Keratinocyte (primary cell): Measurements from ENCODE around the gene GNL3L. TPM values are rescaled to one million over a fixed set of nuclear protein-coding genes. Genes with fewer than 3 reads are reported as not detected.

Experiments used
- DNase-seq: peaks from one replicate; pipeline ENCODE4 v3.0.0-alpha.2; 2011; ENCODE audit warnings: low read depth, missing footprints, low spot score
- FAIRE-seq: peaks from 2 replicates; lab custom pipeline; 2011; peaks lifted over from hg19 to GRCh38; lab: Jason Lieb, UNC
- H2AFZ ChIP-seq: 2 replicates; pipeline ENCODE4 v1.6.0; 2012; ENCODE audit warnings: low read length, control low read depth, inconsistent platforms; ENCODE audit not compliant: control insufficient read depth
- H3K27ac ChIP-seq: 2 replicates; pipeline ENCODE4 v1.5.1; 2011; ENCODE audit warnings: low read length; ENCODE audit not compliant: control insufficient read depth, insufficient read depth
- H3K27me3 ChIP-seq: 3 replicates; pipeline ENCODE4 v1.6.0; 2011; ENCODE audit warnings: low read length; ENCODE audit not compliant: control insufficient read depth, insufficient read depth; ENCODE audit errors: extremely low read depth
- H3K36me3 ChIP-seq, 2 experiments: 2 replicates in 1 of 2; 3 replicates in 1 of 2; pipeline ENCODE4 v1.5.1; 2011; ENCODE audit warnings: low read length in 2 of 2, mild to moderate bottlenecking in 1 of 2; ENCODE audit not compliant: control insufficient read depth in 2 of 2, insufficient read depth in 2 of 2; ENCODE audit errors: extremely low read depth in 1 of 2
- H3K4me1 ChIP-seq: 3 replicates; pipeline ENCODE4 v1.5.1; 2011; ENCODE audit warnings: low read length; ENCODE audit not compliant: control insufficient read depth, insufficient read depth; ENCODE audit errors: extremely low read depth
- H3K4me2 ChIP-seq: 3 replicates; pipeline ENCODE4 v1.6.0; 2011; ENCODE audit warnings: low read depth, low read length; ENCODE audit not compliant: control insufficient read depth, insufficient read depth; ENCODE audit errors: extremely low read depth
- H3K4me3 ChIP-seq, 3 experiments: fragments of 200-600 bp in 1 of 3; sonication (generic) in 1 of 3; 2 replicates in 2 of 3; 3 replicates in 1 of 3; pipeline ENCODE4 v1.5.1; 2011 to 2016; ENCODE audit warnings: low read length in 3 of 3, mild to moderate bottlenecking in 3 of 3, control low read depth in 2 of 3, inconsistent platforms in 1 of 3, low read depth in 1 of 3, mixed read lengths in 1 of 3, mixed run types in 1 of 3, moderate library complexity in 1 of 3; ENCODE audit not compliant: control insufficient read depth in 2 of 3, insufficient read depth in 2 of 3; ENCODE audit errors: extremely low read depth in 1 of 3
- H3K79me2 ChIP-seq: 2 replicates; pipeline ENCODE4 v1.6.0; 2012; ENCODE audit warnings: low read length; ENCODE audit not compliant: control insufficient read depth, insufficient read depth
- H3K9ac ChIP-seq: 3 replicates; pipeline ENCODE4 v1.6.0; 2011; ENCODE audit warnings: low read length; ENCODE audit not compliant: control insufficient read depth, insufficient read depth; ENCODE audit errors: extremely low read depth
- H3K9me1 ChIP-seq: 3 replicates; pipeline ENCODE4 v1.6.0; 2011; ENCODE audit warnings: low read length; ENCODE audit not compliant: control insufficient read depth, insufficient read depth; ENCODE audit errors: extremely low read depth
- H3K9me3 ChIP-seq: 2 replicates; pipeline ENCODE4 v1.5.1; 2012; ENCODE audit warnings: low read depth, low read length; ENCODE audit not compliant: control insufficient read depth
- H4K20me1 ChIP-seq: 3 replicates; pipeline ENCODE4 v1.6.0; 2011; ENCODE audit warnings: low read length; ENCODE audit not compliant: control insufficient read depth, insufficient read depth; ENCODE audit errors: extremely low read depth
- EZH2 ChIP-seq: IDR thresholded peaks from one replicate; pipeline ENCODE4 v1.6.1; 2012; ENCODE audit warnings: inconsistent platforms, mild to moderate bottlenecking, low read length, moderate library complexity
- dilution Hi-C: fragments of 300-500 bp; cut with MboI; formaldehyde crosslinking; loops from one replicate; pipeline ENCODE4 v1.7.0; 2020; ENCODE audit warnings: low sequenced_read_pairs; ENCODE audit not compliant: extremely low pct_ligation_motif_present
- polyA plus RNA-seq, 5 experiments: library from polyadenylated mRNA; depleted of rRNA in 3 of 5; stranded (reverse) in 3 of 5; stranded (forward) in 1 of 5; unstranded in 1 of 5; fragments of >200 nt; gene quantifications; 1 replicate in 1 of 5; 2 replicates in 3 of 5; 3 replicates in 1 of 5; pipeline versions ENCODE4 v1.2.1 to v1.2.3, GENCODE V29; 2011 to 2012; ENCODE audit warnings: missing spikeins in 2 of 5, low read depth in 1 of 5, low replicate concordance in 1 of 5
- TF ChIP-seq, protein P1 (sequence below), 3 experiments: IDR thresholded peaks in 1 of 3; conservative IDR thresholded peaks in 1 of 3; optimal IDR thresholded peaks in 1 of 3; 2 replicates in 2 of 3; 3 replicates in 1 of 3; pipeline versions ENCODE3 to v1.5.1; 2011; ENCODE audit warnings: low read length in 3 of 3, mild to moderate bottlenecking in 3 of 3, moderate library complexity in 2 of 3, control low read depth in 1 of 3, inconsistent platforms in 1 of 3; ENCODE audit not compliant: insufficient read depth in 2 of 3; ENCODE audit errors: extremely low read depth in 1 of 3

The GNL3L gene
- polyA plus RNA-seq, 1 donor (not counting 4 experiments of a cell fraction or from before 2014, with no cell fraction given) = 15.7 TPM

- Histone ChIP-seq H4K20me1 (no peaks in the 10 kb centered on the region), H3K27ac (peak overlapping the region; percentile 55), H3K4me3 (peak overlapping the region; percentile 44 to 78 (median 67)), H3K4me1 (peaks cover 6% of the 10 kb centered on the region), H3K36me3 (no peaks in the 10 kb centered on the region), H3K4me2 (peak overlapping the region; percentile 81), H3K9ac (peak overlapping the region; percentile 80), H3K79me2 (peaks cover 20% of the 10 kb centered on the region), H3K27me3 (no peaks in the 10 kb centered on the region), H3K9me3 (no peaks in the 10 kb centered on the region), H3K9me1 (no peaks in the 10 kb centered on the region), H2AFZ (peak overlapping the region; percentile 78)
- TF ChIP-seq, protein P1, sequence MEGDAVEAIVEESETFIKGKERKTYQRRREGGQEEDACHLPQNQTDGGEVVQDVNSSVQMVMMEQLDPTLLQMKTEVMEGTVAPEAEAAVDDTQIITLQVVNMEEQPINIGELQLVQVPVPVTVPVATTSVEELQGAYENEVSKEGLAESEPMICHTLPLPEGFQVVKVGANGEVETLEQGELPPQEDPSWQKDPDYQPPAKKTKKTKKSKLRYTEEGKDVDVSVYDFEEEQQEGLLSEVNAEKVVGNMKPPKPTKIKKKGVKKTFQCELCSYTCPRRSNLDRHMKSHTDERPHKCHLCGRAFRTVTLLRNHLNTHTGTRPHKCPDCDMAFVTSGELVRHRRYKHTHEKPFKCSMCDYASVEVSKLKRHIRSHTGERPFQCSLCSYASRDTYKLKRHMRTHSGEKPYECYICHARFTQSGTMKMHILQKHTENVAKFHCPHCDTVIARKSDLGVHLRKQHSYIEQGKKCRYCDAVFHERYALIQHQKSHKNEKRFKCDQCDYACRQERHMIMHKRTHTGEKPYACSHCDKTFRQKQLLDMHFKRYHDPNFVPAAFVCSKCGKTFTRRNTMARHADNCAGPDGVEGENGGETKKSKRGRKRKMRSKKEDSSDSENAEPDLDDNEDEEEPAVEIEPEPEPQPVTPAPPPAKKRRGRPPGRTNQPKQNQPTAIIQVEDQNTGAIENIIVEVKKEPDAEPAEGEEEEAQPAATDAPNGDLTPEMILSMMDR (optimal IDR thresholded peaks at IDR 0.05 in 1 of 3, IDR thresholded peaks at IDR 0.05 in 1 of 3, conservative IDR thresholded peaks at IDR 0.05 in 1 of 3; ENCODE audit: extremely low read depth in 1 of 3, insufficient read depth in 2 of 3, low read length in 3 of 3) = no peak
- TF ChIP-seq EZH2 = no peak
- dilution Hi-C loops = no loop called here
- DNase-seq (no peak), FAIRE-seq (no peak)
These were observed 34.8 kb upstream of the GNL3L start for GRCh38 chrX:54494989-54495813.

DNA sequence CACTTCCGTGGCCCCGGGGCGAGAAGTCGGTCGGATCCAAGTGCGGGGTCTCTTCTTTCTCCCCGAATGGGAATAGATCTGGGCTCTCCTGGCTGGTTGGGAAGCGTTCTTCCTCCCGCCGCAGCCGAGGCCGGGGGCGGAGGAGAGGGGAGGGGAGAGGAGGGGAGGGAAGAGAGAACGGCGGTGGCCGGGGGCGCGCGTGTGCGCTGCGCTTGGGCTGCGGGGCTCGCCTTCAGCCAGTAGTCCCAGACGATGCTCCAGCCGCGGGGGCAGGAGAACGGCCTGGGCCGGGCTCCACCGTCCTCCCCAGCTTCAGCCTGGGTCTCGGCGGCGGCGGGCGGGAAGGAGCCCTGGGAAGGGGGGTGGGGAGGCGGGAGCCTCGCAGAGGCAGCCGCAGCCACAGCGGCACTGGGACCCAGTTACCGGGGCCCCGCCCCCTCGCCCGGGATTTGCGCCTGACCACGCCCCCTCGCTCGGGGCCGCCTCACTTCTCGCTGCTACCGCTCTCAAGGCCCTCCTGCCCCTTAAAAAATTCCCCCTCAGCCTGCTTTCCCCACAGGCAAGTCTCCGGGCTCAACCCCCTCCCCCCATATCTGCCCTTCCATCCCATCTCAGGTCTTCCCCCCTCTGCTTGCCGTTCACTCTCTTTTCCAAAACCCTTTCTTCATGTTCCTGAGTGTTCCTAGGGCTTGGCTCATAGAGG lies 34.1 kb upstream of the GNL3L start, which contains the start of gene FGD1:
FGD1 (minus strand) TSS at position 421 of the 703 bp plus-strand sequence. CDS start 802 bp downstream, outside the sequence.
- Histone ChIP-seq H3K4me3 (peak within 1 kb of the TSS; percentile 44 to 78 (median 67)), H3K36me3 (no peaks in the 10 kb centered on the region), H2AFZ (peak within 1 kb of the TSS; percentile 47), H3K79me2 (peaks cover 16% of the 10 kb centered on the region), H3K4me2 (peak within 1 kb of the TSS; percentile 81), H3K4me1 (peaks cover 6% of the 10 kb centered on the region), H3K9ac (peak within 1 kb of the TSS; percentile 80), H3K9me3 (no peaks in the 10 kb centered on the region), H3K9me1 (no peaks in the 10 kb centered on the region), H3K27ac (peak within 1 kb of the TSS; percentile 55), H3K27me3 (no peaks in the 10 kb centered on the region), H4K20me1 (no peaks in the 10 kb centered on the region)
- no peak for FAIRE-seq
- dilution Hi-C loops = no loop called here
- no peak for DNase-seq
- TF ChIP-seq, protein P1 (optimal IDR thresholded peaks at IDR 0.05 in 1 of 3, IDR thresholded peaks at IDR 0.05 in 1 of 3, conservative IDR thresholded peaks at IDR 0.05 in 1 of 3; ENCODE audit: extremely low read depth in 1 of 3, insufficient read depth in 2 of 3, low read length in 3 of 3) = no peak
- no peak for TF ChIP-seq EZH2
